ENCODE data around the gene KRTAP10-6.
"Not testable (repeated sequence)": the region's sequence is repeated elsewhere in the genome, so short reads cannot be mapped to it uniquely, and the experiment has no call there.

KRTAP10-6 gene

DNA sequence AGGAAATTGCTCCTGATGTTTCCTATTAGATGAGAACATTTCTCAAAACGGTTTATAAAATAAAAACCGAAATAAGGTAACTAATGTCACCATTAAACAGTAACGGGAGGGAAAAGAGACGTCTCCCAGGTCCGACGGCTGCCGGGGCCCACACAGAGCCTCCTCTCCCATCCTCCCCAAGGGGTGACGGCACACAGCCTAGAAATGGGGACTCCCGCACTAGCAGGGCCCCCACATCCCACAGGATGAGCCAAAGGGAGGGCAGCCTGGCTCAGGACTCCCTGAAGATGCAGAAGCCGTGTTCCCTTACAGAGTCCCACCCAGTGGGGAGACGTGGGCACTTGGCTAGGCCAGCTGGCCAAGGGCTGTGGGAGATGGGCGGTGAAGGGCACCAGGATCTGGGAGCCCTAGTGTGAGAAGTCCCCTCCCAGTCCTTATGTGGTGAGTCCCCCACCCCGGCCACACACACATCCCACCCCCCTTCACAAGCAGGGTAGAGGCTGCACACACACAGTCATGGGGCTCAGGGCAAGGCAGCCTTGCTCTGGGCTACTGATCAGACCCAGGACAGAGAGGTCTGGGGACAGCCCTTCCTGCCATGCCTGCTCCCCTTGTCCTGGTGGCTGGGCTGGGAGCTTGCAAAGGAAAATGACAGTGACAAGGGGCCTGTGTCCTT lies 37.0 kb downstream of the KRTAP10-6 start:
- DNase-seq: no peak

DNA sequence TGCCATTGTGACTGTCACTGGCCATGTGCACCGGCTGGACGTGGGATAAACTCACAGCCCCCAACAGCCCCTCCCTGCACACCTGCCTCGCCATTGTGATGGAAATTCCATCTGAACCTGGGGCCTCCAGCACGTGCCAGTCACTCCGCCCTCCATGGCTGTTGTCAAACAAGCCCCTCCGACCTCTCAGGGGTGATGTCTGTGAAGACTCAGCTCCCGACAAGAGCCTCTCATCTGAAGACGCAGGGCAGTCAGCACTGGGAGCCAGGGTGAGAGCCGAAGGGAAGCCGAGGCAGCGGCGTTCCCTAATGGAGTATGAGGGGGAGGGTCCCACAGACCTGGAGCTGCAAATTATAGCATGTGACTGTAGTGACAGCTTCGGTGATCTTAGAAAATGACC lies 39.6 kb downstream of the KRTAP10-6 start:
- DNase-seq: no peak

DNA sequence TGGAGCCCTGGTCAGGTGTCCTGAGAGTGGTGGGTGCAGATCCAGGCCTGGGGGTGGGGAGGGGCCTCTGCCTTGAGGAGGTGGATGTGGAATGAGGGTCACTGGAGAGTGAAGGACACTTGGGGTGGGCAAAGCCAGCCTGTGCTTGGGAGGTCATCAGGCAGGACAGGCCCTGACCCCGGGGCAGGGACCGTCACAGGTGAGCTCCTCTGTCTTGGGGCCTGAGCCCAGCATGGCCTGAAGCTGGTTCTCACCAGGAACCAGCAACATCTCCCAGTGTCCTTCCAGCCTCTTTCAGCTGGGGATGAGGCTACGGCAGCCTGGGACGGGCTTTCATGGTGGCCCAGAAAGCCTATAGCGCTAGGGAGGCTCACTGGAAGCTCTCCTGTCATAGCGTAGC lies 40.2 kb downstream of the KRTAP10-6 start:
- DNase-seq: no peak

DNA sequence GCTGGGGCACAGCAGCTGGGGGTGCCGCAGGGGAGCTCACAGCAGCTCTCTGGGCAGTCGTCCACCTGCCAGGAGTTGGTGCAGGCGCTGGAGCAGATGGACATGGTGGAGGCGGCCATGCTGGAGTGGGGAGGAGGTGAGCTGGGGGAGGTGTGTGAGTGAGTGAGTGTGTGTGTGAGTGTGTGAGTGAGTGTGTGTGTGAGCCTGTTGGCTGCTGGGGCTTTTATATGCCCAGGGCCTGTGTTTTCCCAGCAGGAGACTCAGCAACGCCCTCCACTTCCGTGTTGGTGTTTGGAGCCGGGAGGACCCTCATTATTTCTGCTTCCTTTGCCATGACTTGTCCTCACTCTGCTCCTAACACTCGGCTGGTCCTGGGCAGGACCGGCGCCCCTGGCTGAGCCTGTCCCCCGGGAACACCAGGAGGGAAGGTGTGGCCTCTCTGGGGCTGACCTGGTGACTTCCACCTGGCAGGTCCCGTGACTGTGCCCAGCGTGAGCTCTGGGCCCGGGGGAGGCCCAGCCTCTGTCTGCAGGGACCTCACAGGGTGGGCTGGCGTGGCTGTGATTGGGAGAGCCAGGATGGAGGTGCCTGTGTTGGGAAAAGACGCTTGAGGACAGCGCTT lies 40.9 kb downstream of the KRTAP10-6 start, which contains the start of gene KRTAP10-2:
Gene KRTAP10-2, minus strand, starts transcription at position 166 of the 622 bp plus-strand sequence. Its CDS starts 47 bp downstream, at position 119.
- no peak for DNase-seq

DNA sequence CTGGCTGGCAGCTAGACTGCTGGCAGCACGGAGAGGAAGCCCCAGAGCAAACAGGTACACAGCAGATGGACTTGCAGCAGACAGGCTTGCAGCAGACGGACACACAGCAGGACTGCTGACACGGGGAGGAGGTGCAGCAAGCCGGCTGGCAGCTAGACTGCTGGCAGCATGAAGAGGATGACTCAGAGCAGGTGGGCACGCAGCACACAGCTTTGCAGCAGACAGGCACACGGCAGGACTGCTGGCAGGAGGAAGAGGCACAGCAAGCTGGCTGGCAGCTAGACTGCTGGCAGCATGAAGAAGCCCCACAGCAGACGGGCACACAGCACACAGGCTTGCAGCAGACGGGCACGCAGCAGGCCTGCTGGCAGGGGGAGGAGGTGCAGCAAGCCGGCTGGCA lies 41.5 kb downstream of the KRTAP10-6 start:
- no peak for DNase-seq

DNA sequence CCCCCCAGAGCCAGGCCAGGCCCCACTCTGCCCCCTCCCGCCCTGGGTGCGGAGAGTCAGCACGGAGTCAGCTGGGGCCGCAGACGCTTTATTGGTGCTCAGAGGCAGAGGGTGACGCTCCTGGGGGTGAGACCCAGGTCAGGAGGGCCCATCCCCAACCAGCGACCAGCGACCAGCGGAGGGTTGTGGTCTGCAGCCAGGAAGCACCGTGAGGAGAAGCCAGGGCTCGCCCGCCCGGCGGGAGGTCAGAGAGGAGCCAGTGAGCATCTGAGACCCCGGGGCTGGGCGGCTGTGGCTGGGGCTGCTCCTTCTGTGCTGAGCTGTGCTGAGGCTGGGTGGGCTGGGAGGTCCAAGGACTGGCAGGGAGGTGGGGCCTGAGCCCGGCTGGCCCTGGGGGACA lies 42.0 kb downstream of the KRTAP10-6 start:
- not testable (repeated sequence) for DNase-seq

DNA sequence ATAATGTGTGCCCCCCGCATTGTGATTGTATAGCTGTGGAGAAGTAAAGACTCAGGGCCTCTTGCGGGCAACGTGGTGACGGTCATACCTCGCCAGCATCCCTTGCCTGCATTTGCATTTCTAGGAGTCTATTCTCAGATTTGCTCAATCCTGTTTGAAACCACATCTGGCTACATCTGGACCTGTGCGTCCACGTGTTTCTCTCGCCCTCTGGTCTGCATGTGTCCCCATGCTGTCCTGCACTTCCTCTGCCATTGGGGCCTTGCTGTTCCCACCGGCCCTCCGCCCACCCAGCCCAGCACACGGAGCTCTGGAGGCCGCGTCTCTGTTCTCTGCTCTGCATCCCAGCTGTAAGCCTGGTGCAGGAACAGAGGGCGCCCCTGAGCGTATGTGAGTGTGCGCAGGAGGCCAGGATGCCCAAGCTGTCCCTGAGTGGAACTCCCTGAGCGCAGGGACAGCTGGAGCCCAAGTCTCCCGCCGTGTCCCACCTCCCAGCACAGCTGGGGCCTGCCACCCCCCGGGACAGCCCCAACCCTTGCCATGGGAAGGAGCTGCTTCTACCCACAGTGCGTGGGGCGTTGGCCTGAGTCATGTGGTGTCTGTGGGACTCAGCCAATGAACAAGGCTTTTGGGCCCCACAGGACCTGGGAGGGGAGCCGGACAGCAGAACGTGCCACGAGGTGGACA lies 42.6 kb downstream of the KRTAP10-6 start:
- no peak for DNase-seq

DNA sequence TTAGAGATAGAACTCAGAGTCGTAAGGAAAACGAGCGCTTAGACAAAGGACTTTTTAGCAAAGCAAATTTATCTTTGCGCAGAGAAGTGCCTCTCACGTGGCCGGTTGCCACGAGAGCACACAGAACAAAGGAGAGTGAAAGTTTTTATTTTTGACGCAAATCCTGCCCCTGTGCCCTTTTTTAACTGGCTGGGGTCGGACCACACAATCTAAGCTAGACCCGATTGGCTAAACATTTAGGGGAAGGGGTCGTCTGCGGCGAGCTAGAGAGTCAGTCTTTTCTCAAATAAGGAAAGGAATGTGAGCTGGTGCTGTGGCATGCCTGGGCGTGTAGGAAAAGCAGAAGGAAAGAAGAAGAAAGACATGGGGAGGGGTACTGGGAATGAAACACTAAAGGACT lies 43.4 kb downstream of the KRTAP10-6 start:
- no peak for DNase-seq

DNA sequence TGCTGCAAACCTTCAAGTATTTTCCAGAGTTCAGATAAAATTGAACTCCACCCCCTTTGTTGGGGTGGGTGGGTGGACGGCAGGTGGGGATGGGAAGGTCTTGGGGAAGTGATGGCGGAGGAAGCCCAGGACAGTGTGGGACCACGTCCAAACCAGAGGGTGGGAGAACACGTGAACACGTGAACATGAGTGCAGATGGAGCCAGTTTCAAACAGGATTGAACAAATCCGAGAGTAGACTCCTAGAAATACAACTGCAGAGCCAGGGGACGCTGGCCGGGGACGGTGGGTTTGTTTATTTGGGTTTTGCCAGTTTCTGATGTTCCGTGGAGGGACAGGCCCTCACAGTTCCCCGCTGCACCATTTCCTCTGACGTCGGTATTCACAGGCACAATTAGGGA lies 43.9 kb downstream of the KRTAP10-6 start:
- no peak for DNase-seq

DNA sequence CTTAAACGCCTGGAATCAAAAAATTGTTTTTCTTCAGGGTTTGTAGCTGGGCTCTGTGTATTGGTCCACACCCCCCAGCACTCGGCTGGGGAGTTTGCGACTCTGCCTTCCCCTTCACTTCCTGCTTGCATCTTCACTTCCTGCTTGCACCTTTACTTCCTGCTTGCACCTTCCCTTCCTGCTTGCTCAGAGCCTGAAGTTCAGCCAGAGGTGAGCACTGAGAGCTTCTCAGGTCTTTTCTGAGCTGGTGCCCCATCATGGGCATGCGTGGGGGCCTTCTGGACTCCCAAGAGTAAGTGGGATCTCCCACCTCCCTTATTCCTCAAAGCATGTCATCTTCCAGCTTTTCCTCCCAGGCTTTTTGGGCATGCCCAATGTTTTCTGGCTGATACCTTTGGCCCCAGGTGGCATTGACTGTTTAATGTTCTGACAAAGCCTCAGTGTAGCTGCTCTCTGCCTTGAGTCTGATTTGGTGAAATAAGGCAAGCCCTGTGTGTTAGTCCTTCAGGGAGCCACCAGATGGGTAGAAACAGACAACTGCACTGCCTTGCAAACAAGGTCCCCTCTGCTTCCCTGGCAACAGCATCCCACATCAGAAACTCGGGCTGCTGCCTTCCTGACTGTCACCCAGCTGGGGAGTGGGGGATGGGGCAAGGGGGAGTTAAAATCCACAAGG lies 44.5 kb downstream of the KRTAP10-6 start:
- DNase-seq: no peak

DNA sequence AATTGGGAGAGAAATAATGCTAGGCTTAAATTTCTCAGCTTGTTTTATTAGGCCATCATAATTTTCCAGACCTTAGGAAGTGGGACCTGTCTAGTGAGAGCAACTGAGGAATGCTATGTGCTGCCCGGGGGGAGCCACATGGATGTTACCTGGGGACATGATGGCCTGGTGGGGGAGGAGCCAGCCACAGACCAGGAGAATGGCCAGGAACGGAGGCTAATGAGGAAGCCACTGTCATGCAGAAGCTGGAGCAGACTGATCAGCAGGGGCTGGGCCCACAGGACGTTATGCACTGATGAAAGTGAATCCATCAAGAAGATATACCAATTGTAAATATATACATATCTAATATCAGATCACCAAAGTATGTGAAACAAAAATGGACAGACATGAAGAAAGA lies 47.7 kb downstream of the KRTAP10-6 start:
- no peak for DNase-seq

DNA sequence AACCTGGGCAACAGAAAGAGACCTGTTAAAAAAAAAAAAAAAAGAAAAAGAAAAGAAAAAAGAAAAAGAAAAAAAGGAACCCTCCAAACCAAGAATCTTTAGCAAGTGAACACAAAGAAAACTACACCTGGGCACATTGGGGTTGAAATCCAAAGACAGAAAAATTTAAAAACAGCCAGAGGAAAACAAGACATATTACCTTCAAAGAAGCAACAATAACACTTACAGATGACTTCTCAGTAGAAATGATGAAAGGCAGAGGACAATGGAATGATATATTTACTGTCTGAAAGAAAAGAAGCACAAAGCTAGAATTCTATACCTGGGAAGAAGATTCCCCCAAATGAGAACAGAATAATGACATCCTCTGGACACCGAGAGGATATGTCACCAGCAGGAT lies 49.6 kb downstream of the KRTAP10-6 start:
- DNase-seq: no peak
